ENCODE measurements around the gene SLC25A22. TPM values are rescaled to one million over a fixed set of nuclear protein-coding genes. Genes with fewer than 3 reads are reported as not detected.

The SLC25A22 gene
- total RNA-seq, 1 experiment from 2014 or later, result 31.8 TPM

DNA sequence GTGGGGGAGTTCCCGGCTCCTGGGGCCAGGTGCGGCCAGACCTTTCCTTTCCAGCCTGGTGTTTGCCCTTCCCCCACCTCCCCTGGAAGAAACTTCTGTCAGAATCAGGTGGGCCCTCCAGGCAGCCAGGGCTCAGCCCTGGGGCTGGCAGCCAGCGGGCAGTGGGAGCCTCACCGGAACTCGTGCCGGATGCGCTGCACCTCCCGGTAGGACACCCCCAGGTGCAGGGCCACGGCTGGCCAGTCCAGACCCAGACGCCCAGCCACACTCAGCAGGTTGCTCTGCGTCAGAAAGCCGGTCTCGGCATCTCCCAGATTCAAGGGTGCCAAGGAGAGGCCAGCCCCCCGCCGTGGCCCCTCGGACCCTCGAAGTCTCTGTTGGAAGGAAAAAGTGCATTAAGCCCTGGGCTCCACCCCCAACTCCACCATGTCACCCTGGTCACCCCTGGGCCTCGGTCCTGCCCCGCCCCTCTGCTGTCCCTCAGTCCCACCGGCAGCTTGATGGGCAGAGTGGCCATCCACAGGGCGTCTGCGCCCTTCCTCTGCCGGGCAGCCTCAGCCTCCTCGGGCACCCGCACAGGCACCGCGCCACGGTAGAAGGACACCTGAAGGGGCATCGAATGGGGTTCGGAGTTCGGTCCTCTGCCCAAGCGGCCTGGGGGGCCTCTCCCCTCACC lies 1.7 kb upstream of the SLC25A22 start:
- H3K9me3 ChIP-seq, result no peaks in the 10 kb centered on the region
- Mint-ChIP-seq H3K27me3 (ENCODE audit: insufficient read depth, unreplicated experiment) (no peaks in the 10 kb centered on the region), H3K27ac (ENCODE audit: unreplicated experiment) (no peak overlapping the region), H3K36me3 (ENCODE audit: insufficient read depth, unreplicated experiment) (peaks cover 29% of the 10 kb centered on the region), H3K4me1 (ENCODE audit: low read depth, unreplicated experiment) (no peaks in the 10 kb centered on the region), H3K4me3 (ENCODE audit: unreplicated experiment) (no peak overlapping the region), H3K9me3 (ENCODE audit: unreplicated experiment) (no peaks in the 10 kb centered on the region)
- CTCF ChIA-PET, result no interaction called here
- no peak overlapping the region for H3K4me3 ChIP-seq (ENCODE audit: low read depth, low read length)
- POLR2A ChIA-PET, result no interaction called here
- BruUV-seq (replicated peaks), result no TSS peak
- no peak for DNase-seq
- TF ChIP-seq, protein P1, sequence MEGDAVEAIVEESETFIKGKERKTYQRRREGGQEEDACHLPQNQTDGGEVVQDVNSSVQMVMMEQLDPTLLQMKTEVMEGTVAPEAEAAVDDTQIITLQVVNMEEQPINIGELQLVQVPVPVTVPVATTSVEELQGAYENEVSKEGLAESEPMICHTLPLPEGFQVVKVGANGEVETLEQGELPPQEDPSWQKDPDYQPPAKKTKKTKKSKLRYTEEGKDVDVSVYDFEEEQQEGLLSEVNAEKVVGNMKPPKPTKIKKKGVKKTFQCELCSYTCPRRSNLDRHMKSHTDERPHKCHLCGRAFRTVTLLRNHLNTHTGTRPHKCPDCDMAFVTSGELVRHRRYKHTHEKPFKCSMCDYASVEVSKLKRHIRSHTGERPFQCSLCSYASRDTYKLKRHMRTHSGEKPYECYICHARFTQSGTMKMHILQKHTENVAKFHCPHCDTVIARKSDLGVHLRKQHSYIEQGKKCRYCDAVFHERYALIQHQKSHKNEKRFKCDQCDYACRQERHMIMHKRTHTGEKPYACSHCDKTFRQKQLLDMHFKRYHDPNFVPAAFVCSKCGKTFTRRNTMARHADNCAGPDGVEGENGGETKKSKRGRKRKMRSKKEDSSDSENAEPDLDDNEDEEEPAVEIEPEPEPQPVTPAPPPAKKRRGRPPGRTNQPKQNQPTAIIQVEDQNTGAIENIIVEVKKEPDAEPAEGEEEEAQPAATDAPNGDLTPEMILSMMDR (IDR thresholded peaks at IDR 0.05; ENCODE audit: insufficient read depth in 1 of 2, low read depth in 1 of 2, low read length in 1 of 2, severe bottlenecking in 1 of 2, unreplicated experiment in 1 of 2), result no peak
- H3K27me3 ChIP-seq (replicated peaks; ENCODE audit: control insufficient read depth, insufficient read depth, low read length), result no peaks in the 10 kb centered on the region
- H3K4me1 ChIP-seq, result peaks cover 19% of the 10 kb centered on the region
- intact Hi-C loops (cut with micrococcal nuclease; ENCODE audit: unreplicated experiment), result no loop called here
- no peaks in the 10 kb centered on the region for H3K36me3 ChIP-seq (ENCODE audit: control insufficient read depth, insufficient read depth, low read length)

GRCh38 chr11:797296-798092 lies 587 bp downstream of the SLC25A22 start:
- intact Hi-C loops (cut with micrococcal nuclease; ENCODE audit: unreplicated experiment), result no loop called here
- ChIA-PET POLR2A (interaction anchor here (1.0 to 1.4 kb wide), 2 partner anchors 12 to 22 kb away, joined by 4 to 7 read pairs; partner anchors contain the start of genes PNPLA2 and RPLP2), CTCF (interaction anchor here (0.7 to 2.0 kb wide), 4 partner anchors 11 to 50 kb away, joined by 3 to 6 read pairs (median 3); no protein-coding TSS in a partner anchor)
- peak overlapping the region; percentile 86 for H3K4me3 Mint-ChIP-seq (ENCODE audit: unreplicated experiment)
- Histone ChIP-seq H3K27me3 (replicated peaks; ENCODE audit: control insufficient read depth, insufficient read depth, low read length) (no peaks in the 10 kb centered on the region), H3K4me1 (peaks cover 9% of the 10 kb centered on the region), H3K36me3 (ENCODE audit: control insufficient read depth, insufficient read depth, low read length) (no peaks in the 10 kb centered on the region), H3K4me3 (ENCODE audit: low read depth, low read length) (peak overlapping the region; percentile 91), H3K9me3 (no peaks in the 10 kb centered on the region)
- no peaks in the 10 kb centered on the region for H3K9me3 Mint-ChIP-seq (ENCODE audit: unreplicated experiment)
- H3K36me3 Mint-ChIP-seq (ENCODE audit: insufficient read depth, unreplicated experiment), result peaks cover 28% of the 10 kb centered on the region
- no TSS peak for BruUV-seq (replicated peaks)
- H3K4me1 Mint-ChIP-seq (ENCODE audit: low read depth, unreplicated experiment), result no peaks in the 10 kb centered on the region
- H3K27me3 Mint-ChIP-seq (ENCODE audit: insufficient read depth, unreplicated experiment), result no peaks in the 10 kb centered on the region
- peak; percentile 74 to 76 for DNase-seq
- H3K27ac Mint-ChIP-seq (ENCODE audit: unreplicated experiment), result peak overlapping the region; percentile 69
- TF ChIP-seq, protein P1 (IDR thresholded peaks at IDR 0.05; ENCODE audit: insufficient read depth in 1 of 2, low read depth in 1 of 2, low read length in 1 of 2, severe bottlenecking in 1 of 2, unreplicated experiment in 1 of 2), result no peak

DNA sequence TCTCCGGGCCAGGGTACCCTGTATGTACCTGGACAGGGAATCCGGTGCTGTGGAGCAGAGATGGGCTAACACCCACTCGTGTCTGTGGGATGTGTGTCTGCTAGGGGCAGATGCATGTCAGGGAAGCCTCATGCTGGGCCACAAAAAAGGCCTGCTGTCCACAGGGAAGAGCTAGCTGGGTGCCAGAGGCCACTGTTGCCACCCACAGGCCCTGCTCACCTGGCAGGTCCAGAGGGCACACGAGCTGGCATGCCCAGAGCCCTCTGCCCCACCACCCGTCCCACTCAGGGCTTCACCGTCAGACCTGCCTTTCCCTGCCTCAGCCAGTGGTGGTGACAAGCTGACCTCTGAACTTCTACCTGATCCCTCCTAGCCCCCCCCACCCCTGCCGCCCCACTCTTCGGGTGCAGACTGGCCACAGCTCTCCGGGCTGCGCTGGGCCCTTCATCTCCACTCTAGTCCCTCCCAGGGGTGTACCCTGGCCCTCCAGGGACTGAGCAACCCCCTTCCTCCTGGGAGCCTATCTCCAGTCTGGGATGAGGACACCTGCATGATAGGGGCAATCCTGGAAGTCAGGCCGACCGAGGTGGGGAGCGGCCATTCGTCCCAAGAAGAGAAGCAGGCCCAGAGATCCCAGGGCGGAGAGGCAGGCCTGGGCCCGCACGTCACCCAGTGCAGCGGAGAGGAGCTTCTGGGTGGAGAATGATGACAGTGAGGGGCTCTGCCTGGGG lies 1.4 kb downstream of the SLC25A22 start:
- CTCF ChIA-PET, result interaction anchor here (0.7 to 2.0 kb wide), 4 partner anchors 11 to 49 kb away, joined by 3 to 6 read pairs (median 3); no protein-coding TSS in a partner anchor
- H3K27ac Mint-ChIP-seq (ENCODE audit: unreplicated experiment), result peak overlapping the region; percentile 69

More for the DNA sequence above, 1.4 kb downstream of the SLC25A22 start:
- no peaks in the 10 kb centered on the region for H3K9me3 ChIP-seq
- intact Hi-C loops (cut with micrococcal nuclease; ENCODE audit: unreplicated experiment), result no loop called here
- Mint-ChIP-seq H3K36me3 (ENCODE audit: insufficient read depth, unreplicated experiment) (peaks cover 20% of the 10 kb centered on the region), H3K4me3 (ENCODE audit: unreplicated experiment) (peak overlapping the region; percentile 86), H3K27me3 (ENCODE audit: insufficient read depth, unreplicated experiment) (no peaks in the 10 kb centered on the region), H3K9me3 (ENCODE audit: unreplicated experiment) (no peaks in the 10 kb centered on the region), H3K4me1 (ENCODE audit: low read depth, unreplicated experiment) (no peaks in the 10 kb centered on the region)
- TF ChIP-seq, protein P1 (IDR thresholded peaks at IDR 0.05; ENCODE audit: insufficient read depth in 1 of 2, low read depth in 1 of 2, low read length in 1 of 2, severe bottlenecking in 1 of 2, unreplicated experiment in 1 of 2), result no peak
- DNase-seq, result no peak
- peaks cover 9% of the 10 kb centered on the region for H3K4me1 ChIP-seq
- H3K27me3 ChIP-seq (replicated peaks; ENCODE audit: control insufficient read depth, insufficient read depth, low read length), result no peaks in the 10 kb centered on the region
- H3K4me3 ChIP-seq (ENCODE audit: low read depth, low read length), result peak overlapping the region; percentile 91
- no TSS peak for BruUV-seq (replicated peaks)
- H3K36me3 ChIP-seq (ENCODE audit: control insufficient read depth, insufficient read depth, low read length), result no peaks in the 10 kb centered on the region
- POLR2A ChIA-PET, result interaction anchor here (1.0 to 1.4 kb wide), 2 partner anchors 13 to 22 kb away, joined by 4 to 7 read pairs; partner anchors contain the start of genes PNPLA2 and RPLP2
